Type B pancreatic cell (in vitro differentiated cells): Measurements from ENCODE around the gene ZNF487. TPM values are rescaled to one million over a fixed set of nuclear protein-coding genes. Genes with fewer than 3 reads are reported as not detected.

Source experiments
- DNase-seq: peaks from one replicate; pipeline ENCODE4 v3.0.0; 2021; ENCODE audit warnings: mixed read lengths; ENCODE audit not compliant: unreplicated experiment; ENCODE audit errors: extremely low spot score
- H3K27ac Mint-ChIP-seq: 2 replicates; pipeline ENCODE4 v1.8.0; 2021; ENCODE audit warnings: mild to moderate bottlenecking, mixed read lengths
- H3K27me3 Mint-ChIP-seq: 2 replicates; pipeline ENCODE4 v1.8.0; 2021; ENCODE audit warnings: mixed read lengths
- H3K36me3 Mint-ChIP-seq: 2 replicates; pipeline ENCODE4 v1.8.0; 2021; ENCODE audit warnings: mixed read lengths
- H3K4me1 Mint-ChIP-seq: one replicate; pipeline ENCODE4 v1.8.0; 2021; ENCODE audit warnings: mixed read lengths; ENCODE audit not compliant: unreplicated experiment
- H3K4me3 Mint-ChIP-seq: 2 replicates; pipeline ENCODE4 v1.8.0; 2021; ENCODE audit warnings: mild to moderate bottlenecking, mixed read lengths
- H3K9me3 Mint-ChIP-seq: 2 replicates; pipeline ENCODE4 v1.8.0; 2021; ENCODE audit warnings: mixed read lengths
- total RNA-seq: library from RNA; stranded (reverse); gene quantifications from 2 replicates; pipeline ENCODE4 v1.2.1, GENCODE V29; 2021; ENCODE audit warnings: low replicate concordance
- TF ChIP-seq, protein P1 (sequence below): fragments of 200-600 bp; sonication (generic); conservative IDR thresholded peaks from 2 replicates; pipeline ENCODE4 v1.5.0; 2021; ENCODE audit warnings: antibody characterized with exemption, mild to moderate bottlenecking

The ZNF487 gene
- total RNA-seq, 1 donor from 2014 or later, result 6.4 TPM

DNA sequence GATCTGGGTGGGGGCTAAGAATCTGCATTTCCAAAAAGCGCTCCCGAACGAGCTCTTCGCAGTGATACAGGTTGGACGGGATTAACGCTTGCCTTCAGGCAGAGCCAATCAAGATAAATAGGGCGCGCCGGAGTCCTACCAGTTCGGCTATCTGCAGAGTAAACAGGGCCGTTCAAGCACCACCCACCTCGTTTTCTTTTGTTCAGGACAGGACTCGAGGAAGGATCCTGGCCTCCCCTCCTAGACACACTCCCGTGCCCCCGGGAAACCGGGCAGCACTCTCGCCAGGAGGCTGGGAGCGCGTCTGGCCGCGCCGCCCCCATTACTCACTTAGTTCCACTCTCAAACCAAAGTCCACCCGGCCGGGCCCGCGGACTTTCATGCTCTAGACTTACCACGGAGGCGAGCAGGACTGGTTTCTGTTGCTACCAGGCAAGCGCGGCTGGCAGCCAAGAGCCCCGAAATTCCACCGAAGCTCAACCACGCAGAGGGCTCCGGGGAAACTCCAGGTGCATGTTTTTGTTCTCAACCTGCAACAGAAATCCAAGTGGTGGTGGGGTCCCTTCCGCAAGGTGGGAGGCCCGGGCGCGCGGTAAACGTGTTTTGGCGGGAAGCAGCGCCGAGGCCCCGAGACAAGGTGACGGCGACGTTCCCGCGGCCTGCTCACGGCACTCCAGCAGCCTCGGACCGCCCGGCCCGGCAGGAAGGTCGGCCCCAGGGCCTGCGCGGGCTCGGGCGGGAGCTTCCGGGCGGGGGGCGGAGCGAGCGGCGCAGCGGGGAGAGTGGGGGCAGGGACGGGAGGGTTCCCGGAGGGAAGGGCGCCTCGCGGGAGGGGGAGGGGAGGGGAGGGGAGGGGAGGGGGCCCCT lies 40.6 kb upstream of the ZNF487 start:
- H3K4me3 Mint-ChIP-seq, result peak overlapping the region; percentile 95
- H3K27me3 Mint-ChIP-seq, result no peaks in the 10 kb centered on the region
- DNase-seq, result peak; percentile 84
- peaks cover 35% of the 10 kb centered on the region for H3K36me3 Mint-ChIP-seq
- peak overlapping the region; percentile 99 for H3K27ac Mint-ChIP-seq
- no peaks in the 10 kb centered on the region for H3K9me3 Mint-ChIP-seq
- TF ChIP-seq, protein P1, sequence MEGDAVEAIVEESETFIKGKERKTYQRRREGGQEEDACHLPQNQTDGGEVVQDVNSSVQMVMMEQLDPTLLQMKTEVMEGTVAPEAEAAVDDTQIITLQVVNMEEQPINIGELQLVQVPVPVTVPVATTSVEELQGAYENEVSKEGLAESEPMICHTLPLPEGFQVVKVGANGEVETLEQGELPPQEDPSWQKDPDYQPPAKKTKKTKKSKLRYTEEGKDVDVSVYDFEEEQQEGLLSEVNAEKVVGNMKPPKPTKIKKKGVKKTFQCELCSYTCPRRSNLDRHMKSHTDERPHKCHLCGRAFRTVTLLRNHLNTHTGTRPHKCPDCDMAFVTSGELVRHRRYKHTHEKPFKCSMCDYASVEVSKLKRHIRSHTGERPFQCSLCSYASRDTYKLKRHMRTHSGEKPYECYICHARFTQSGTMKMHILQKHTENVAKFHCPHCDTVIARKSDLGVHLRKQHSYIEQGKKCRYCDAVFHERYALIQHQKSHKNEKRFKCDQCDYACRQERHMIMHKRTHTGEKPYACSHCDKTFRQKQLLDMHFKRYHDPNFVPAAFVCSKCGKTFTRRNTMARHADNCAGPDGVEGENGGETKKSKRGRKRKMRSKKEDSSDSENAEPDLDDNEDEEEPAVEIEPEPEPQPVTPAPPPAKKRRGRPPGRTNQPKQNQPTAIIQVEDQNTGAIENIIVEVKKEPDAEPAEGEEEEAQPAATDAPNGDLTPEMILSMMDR, result no peak
- H3K4me1 Mint-ChIP-seq, result peaks cover 42% of the 10 kb centered on the region

DNA sequence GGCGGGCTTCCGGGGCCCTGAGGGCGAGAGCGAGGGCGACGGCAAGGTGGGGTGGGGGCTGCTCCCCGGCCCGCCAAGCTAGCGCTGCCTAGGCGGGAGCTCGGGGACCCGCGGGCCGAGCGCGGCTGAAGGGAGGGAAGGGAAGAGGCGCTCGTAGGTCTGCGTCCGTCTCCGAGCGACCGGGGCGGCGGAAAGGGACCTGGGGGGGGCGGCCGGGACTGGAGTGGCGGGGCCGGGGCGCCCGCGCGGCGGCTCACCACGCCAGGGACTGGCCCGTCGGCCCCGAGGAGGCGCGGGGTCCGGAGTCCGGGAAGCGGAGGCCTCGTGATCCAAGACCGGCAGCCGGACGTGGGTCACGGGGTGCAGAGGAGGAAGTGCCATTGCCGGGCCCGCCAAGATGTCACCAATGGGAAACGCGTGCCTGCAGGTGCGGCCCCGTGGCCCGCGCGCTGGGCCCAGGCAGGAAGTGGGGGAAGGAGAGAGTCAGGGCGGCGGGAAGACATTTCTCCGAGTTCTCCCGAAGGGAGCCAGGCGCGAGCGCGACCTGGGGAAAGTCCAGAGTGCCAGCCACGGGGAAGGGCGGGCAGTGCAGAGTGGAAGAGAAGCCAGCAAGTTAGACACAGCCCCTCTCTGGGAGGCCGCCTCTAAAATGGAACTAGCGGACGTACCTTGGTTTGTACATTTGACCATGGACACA lies 39.8 kb upstream of the ZNF487 start:
- peaks cover 44% of the 10 kb centered on the region for H3K4me1 Mint-ChIP-seq
- TF ChIP-seq, protein P1, result no peak
- peak overlapping the region; percentile 99 for H3K27ac Mint-ChIP-seq
- no peaks in the 10 kb centered on the region for H3K27me3 Mint-ChIP-seq
- H3K9me3 Mint-ChIP-seq, result no peaks in the 10 kb centered on the region
- peaks cover 30% of the 10 kb centered on the region for H3K36me3 Mint-ChIP-seq
- DNase-seq, result peak; percentile 84
- peak overlapping the region; percentile 96 for H3K4me3 Mint-ChIP-seq

DNA sequence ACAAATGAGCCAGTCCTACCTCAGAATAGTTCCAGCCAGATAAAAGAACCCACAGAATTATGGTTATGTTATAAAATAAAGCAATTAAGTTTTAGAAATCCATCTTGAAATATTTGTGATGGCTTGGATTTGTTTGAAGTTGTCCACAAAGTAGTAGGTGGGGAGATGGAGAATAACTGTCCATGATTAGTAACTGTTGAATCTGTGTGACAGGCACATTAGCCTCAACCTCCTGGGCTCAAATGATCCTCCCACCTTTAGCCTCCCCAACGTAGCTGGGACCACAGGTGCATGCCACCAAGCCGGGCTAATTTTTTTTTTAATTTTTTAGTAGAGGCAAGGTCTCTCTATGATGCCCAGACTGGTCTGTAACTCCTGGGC lies 38.0 kb upstream of the ZNF487 start:
- H3K4me1 Mint-ChIP-seq, result peaks cover 46% of the 10 kb centered on the region
- no peak for DNase-seq
- H3K36me3 Mint-ChIP-seq, result peaks cover 23% of the 10 kb centered on the region
- TF ChIP-seq, protein P1, result no peak
- H3K27ac Mint-ChIP-seq, result peak overlapping the region; percentile 99
- no peaks in the 10 kb centered on the region for H3K27me3 Mint-ChIP-seq
- no peak overlapping the region for H3K4me3 Mint-ChIP-seq
- H3K9me3 Mint-ChIP-seq, result no peaks in the 10 kb centered on the region

DNA sequence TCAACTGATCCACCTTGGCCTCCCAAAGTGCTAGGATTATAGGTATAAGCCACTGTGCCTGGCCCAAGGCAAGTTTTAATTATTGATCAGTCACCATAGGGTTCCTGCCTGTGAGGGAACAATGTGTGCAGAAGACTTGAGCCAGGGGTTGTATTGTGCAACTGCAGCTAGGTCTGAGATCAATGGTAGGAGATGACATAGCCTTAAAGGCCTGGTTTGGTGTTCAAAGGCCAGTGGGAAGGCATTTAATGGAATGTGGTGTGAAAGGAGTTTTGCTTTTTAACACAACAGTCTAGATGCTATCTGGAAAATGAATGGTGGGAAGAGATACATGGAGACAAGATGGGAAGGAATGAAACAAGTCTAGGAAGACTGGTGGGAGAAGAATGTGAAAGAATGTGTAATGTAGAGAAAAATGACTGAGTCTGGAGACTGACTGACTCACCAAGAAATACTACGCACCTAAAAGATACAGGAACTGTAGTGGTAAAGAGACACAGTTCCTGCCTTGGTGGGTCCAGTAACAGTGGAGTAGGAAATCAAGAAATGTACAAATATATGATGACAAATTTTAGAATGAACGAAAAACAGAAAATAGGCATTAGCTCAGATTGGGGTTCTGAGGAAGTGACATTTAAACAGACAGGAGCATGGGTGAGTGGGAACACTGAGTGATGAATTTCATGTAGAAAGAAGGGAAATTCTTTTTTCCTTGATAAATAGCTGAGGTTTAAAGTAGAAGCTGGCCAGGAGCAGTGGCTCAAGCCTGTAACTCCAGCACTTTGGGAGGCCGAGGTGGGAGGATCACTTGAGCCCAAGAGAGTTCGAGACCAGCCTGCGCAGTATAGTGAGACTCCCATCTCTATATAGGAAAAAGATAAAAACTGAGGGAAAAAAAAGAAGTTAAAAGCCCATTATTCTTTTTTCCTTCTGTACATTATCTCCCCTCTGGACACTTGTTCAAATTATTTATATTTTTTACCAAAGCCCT lies 37.3 kb upstream of the ZNF487 start:
- peaks cover 23% of the 10 kb centered on the region for H3K36me3 Mint-ChIP-seq
- peak overlapping the region; percentile 47 for H3K4me3 Mint-ChIP-seq
- peaks cover 48% of the 10 kb centered on the region for H3K4me1 Mint-ChIP-seq
- TF ChIP-seq, protein P1, result no peak
- no peaks in the 10 kb centered on the region for H3K27me3 Mint-ChIP-seq
- DNase-seq, result no peak
- peak overlapping the region; percentile 77 for H3K27ac Mint-ChIP-seq
- H3K9me3 Mint-ChIP-seq, result no peaks in the 10 kb centered on the region

DNA sequence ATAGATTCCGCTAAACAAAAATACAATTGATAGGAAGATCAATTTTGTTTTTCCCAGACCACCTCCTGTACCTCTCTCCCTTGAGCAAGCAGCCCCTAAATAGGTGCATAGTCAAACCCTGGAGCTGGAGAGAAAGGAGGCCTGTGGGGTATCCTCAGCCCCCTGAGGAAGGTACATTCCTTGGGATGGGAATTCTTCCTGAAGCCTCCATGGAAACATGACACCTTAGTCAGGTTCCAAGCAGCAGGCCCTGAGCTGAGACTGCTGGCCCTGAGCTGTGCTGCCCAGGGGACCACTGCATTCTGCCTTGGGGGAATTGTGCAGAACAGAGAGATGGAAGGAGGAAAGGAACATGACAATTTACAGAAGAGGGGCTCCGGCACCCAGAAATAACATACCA lies 35.3 kb upstream of the ZNF487 start:
- Mint-ChIP-seq H3K9me3 (no peaks in the 10 kb centered on the region), H3K27me3 (no peaks in the 10 kb centered on the region), H3K36me3 (peaks cover 18% of the 10 kb centered on the region), H3K4me1 (peaks cover 46% of the 10 kb centered on the region), H3K27ac (peak overlapping the region; percentile 61), H3K4me3 (peak overlapping the region; percentile 56)
- no peak for DNase-seq
- TF ChIP-seq, protein P1, result no peak
